Heart right ventricle (tissue), 16 donors: ENCODE measurements around the gene PFKL. TPM values are rescaled to one million over a fixed set of nuclear protein-coding genes. Genes with fewer than 3 reads are reported as not detected.
A peak's percentile ranks its signal among the peaks of the same experiment; 100 is the strongest.

Experiments
- ATAC-seq, 8 donors: fragments of 200-7000 bp; cut with Tn5 transposase; one replicate each; pipeline ENCODE4 v1.9.1; 2020; ENCODE audit warnings: mild to moderate bottlenecking in 8 of 8, moderate library complexity in 8 of 8, moderate number of reproducible peaks in 1 of 8
- DNase-seq, 2 donors: peaks; one replicate each; pipeline ENCODE4 v3.0.0-alpha.2; 2020
- H3K27ac ChIP-seq, 10 donors: fragments of 200-600 bp; sonication (generic) in 2 of 10; one replicate each; pipeline versions ENCODE4 v1.5.0 to v1.8.0; 2020 to 2022; ENCODE audit warnings: mild to moderate bottlenecking in 3 of 10
- H3K27me3 ChIP-seq, 7 donors: fragments of 200-600 bp; one replicate each; pipeline ENCODE4 v1.8.0; 2021 to 2022; ENCODE audit warnings: mild to moderate bottlenecking in 2 of 7
- H3K36me3 ChIP-seq, 9 donors: fragments of 200-600 bp; sonication (generic) in 1 of 9; one replicate each; pipeline versions ENCODE4 v1.5.0 to v1.8.0; 2020 to 2022; ENCODE audit warnings: mild to moderate bottlenecking in 2 of 9
- H3K4me1 ChIP-seq, 9 donors: fragments of 200-600 bp; sonication (generic) in 1 of 9; one replicate each; pipeline versions ENCODE4 v1.5.0 to v1.8.0; 2020 to 2022; ENCODE audit warnings: mild to moderate bottlenecking in 4 of 9
- H3K4me3 ChIP-seq, 10 donors: fragments of 200-600 bp; sonication (generic) in 2 of 10; one replicate each; pipeline versions ENCODE4 v1.5.0 to v1.8.0; 2020 to 2022; ENCODE audit warnings: mild to moderate bottlenecking in 7 of 10, moderate library complexity in 2 of 10
- H3K9me3 ChIP-seq, 11 donors: fragments of 200-600 bp in 10 of 11; sonication (generic) in 2 of 11; one replicate each; pipeline versions ENCODE4 v1.5.0 to v1.8.0; 2013 to 2022; ENCODE audit warnings: mild to moderate bottlenecking in 2 of 11, control low read depth in 1 of 11, moderate library complexity in 1 of 11
- WGBS, 2 donors: extraction: QIAGEN DNeasy Blood & Tissue Kit; methylation state at CpG; one replicate each; pipeline ENCODE4 v1.1.7; 2013; ENCODE audit warnings: inconsistent platforms in 1 of 2; 5-methylcytosine and 5-hydroxymethylcytosine counted together
- intact Hi-C, 10 donors: fragments of 100-400 bp; cut with DNase I; formaldehyde crosslinking; loops; one replicate each; pipeline versions ENCODE4 v1.11.1 to v1.14.2; 2022
- polyA plus RNA-seq, 2 donors: library from polyadenylated mRNA; stranded (reverse); fragments of 200-250 nt; gene quantifications; one replicate each; pipeline ENCODE4 v1.2.3, GENCODE V29; 2013
- total RNA-seq, 10 donors: library from RNA; stranded (reverse); fragmentation: NEBNext Ultra II Directional in 3 of 10; extraction: Animal tissue kit (Norgen Biotek cat#: 25700) in 3 of 10; gene quantifications; one replicate each; pipeline versions ENCODE4 v1.2.1 to v1.2.4, GENCODE V29; 2021 to 2023
- TF ChIP-seq, protein P1 (sequence below), 9 donors: fragments of 200-600 bp; sonication (generic) in 2 of 9; IDR thresholded peaks; one replicate each; pipeline versions ENCODE4 v1.5.0 to v1.8.0; 2021 to 2022; ENCODE audit warnings: antibody characterized with exemption in 9 of 9, mild to moderate bottlenecking in 5 of 9, moderate library complexity in 1 of 9
- donor health status: Arrhythmogenic right ventricular cardiomyopathy.
- donor health status: ischemic (EF 13 %, LVEDD 7.1; RV severe dilation, severe dysfunction).
- donor health status: healthy with polysubstance abuse.
- donor health status: DM: no; HTN: yes; CAD: no.
- donor health status: DM: no; HTN: no; CAD: no.
- donor health status: ischemic (EF 25% LVEDD 6.9; RV normal size, moderate dysfunction).
- donor health status: ischemic (EF 25% LVEDD 5.7; RV mildly dilated, moderate dysfunction).
- donor health status: healthy.
- donor health status: DM: yes; HTN: yes; CAD: no.
- donor health status: Ischemic cardiomyopathy.
- donor health status: ischemic (EF 35%, LVEDD 5.7; RV mildly dilated, moderate dysfunction).
- donor health status: nonischemic (EF 11% LVEDD 7.7; RV severe dilation, severe dysfunction).
- donor health status: DM: yes; HTN: yes; CAD: no.
- donor health status: PGD.
- donor health status: ischemic (EF 29% LVEDD 5.4; RV normal size, mild dysfunction).
- donor health status: nonischemic (EF 23%, LVEDD 6.1; RV moderate dilation, normal function).

PFKL gene
- total and polyA plus RNA-seq, 12 donors = 34.7 to 84.4 (median 43.8) TPM

DNA sequence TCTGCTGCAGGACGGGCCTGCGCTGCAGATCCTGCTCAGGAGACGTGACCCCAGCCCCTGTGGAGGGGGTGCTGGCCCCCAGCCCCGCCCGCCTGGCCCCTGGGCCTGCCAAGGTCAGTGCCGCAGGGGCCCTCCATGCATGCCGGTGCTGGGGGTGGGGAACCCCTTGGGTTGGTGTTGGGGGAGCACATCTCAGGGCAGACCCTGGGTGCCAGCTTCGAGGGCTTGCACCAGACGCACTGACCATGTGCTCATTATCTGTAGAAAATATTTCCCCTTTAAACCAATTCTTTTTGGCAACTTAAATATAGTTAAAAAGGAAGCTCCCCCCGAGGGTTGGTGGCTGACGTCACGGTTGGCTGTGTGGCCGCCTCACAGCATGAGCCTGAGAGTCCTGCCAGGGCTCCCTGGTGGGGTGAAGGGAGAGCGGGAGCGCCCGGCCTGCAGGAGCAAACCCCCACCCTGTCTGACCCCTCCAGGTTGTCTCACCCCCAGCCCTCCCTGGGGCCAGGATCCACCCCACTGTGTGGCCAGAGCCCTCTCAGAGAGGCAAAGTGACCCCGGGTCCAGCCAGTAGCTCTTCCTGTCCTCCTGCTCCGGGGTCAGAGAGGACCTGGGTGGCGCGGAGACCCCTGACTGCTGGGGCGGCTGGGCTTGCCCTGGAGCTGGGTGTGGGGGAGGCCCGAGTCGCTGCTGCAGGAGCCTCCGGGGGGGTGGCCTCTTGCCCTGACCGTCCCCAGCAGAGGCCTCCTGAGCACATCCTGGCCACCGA lies 5.3 kb upstream of the PFKL start:
- H3K27ac ChIP-seq = peak overlapping the region in 5 of 10 donors; percentile 11 to 61 (median 19)
- DNase-seq (peak; percentile 88 to 90), ATAC-seq (peak in 7 of 8 donors; percentile 39 to 65 (median 57))
- peaks cover 0 to 7% (median 0%) of the 10 kb centered on the region in 7 donors for H3K27me3 ChIP-seq
- no peaks in the 10 kb centered on the region for H3K9me3 ChIP-seq
- H3K4me1 ChIP-seq = peaks cover 9 to 35% (median 29%) of the 10 kb centered on the region in 9 donors
- 51 to 52% methylated on average over 26 of the region's 26 CpGs for WGBS, 2 donors
- no peak overlapping the region for H3K4me3 ChIP-seq
- TF ChIP-seq, protein P1, sequence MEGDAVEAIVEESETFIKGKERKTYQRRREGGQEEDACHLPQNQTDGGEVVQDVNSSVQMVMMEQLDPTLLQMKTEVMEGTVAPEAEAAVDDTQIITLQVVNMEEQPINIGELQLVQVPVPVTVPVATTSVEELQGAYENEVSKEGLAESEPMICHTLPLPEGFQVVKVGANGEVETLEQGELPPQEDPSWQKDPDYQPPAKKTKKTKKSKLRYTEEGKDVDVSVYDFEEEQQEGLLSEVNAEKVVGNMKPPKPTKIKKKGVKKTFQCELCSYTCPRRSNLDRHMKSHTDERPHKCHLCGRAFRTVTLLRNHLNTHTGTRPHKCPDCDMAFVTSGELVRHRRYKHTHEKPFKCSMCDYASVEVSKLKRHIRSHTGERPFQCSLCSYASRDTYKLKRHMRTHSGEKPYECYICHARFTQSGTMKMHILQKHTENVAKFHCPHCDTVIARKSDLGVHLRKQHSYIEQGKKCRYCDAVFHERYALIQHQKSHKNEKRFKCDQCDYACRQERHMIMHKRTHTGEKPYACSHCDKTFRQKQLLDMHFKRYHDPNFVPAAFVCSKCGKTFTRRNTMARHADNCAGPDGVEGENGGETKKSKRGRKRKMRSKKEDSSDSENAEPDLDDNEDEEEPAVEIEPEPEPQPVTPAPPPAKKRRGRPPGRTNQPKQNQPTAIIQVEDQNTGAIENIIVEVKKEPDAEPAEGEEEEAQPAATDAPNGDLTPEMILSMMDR (IDR thresholded peaks at IDR 0.05) = no peak
- intact Hi-C loops = no loop called here
- no peaks in the 10 kb centered on the region for H3K36me3 ChIP-seq

DNA sequence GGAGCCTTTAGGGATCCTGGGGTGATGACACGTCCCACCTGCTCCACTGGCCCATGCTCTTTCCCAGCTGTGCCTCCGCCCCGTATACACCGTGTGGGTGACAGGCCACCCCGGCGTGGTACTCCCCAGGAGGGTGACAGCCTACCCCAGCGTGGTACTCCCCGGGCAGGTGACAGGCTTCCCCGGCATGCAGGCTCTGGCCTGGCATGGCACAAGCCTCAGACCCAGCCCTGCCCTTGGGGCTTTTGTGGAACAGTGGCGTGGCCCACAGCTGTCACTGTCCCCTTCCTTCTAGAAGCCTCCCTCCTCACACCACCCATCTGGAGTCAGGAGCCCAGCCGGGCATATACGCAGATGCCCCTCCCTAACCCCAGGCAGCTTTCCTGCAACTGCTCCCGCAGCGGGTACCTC lies 4.7 kb upstream of the PFKL start:
- Histone ChIP-seq H3K27me3 (peaks cover 0 to 7% (median 0%) of the 10 kb centered on the region in 7 donors), H3K36me3 (no peaks in the 10 kb centered on the region), H3K4me3 (no peak overlapping the region), H3K27ac (peak overlapping the region in 5 of 10 donors; percentile 11 to 61 (median 19)), H3K9me3 (no peaks in the 10 kb centered on the region), H3K4me1 (peaks cover 9 to 37% (median 29%) of the 10 kb centered on the region in 9 donors)
- intact Hi-C loops = no loop called here
- DNase-seq (peak in 1 of 2 donors; percentile 56), ATAC-seq (peak in 7 of 8 donors; percentile 4 to 28 (median 16))
- TF ChIP-seq, protein P1 (IDR thresholded peaks at IDR 0.05) = no peak
- WGBS, 2 donors = 71 to 73% methylated on average over 14 of the region's 14 CpGs

DNA sequence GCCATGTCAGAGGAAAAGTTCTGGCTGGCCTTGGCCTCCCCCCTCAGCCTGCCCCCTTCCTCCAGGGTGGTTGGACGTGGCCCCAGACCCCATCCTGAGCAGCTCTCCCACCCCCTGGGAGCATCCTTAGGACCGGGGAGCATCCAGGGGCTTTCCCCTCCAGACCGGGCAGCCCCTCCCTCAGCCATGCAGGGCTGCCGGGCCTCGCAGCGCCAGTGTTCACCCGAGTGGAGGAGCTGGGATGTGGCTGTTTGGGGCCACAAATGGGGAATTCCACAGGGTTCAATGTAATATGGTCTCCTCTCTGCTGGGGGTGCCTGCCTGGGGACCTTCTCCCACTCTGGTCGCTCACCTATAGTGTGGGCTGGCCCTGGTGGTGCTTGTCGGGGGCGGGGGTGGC lies 4.2 kb upstream of the PFKL start:
- Histone ChIP-seq H3K4me1 (peaks cover 11 to 39% (median 30%) of the 10 kb centered on the region in 9 donors), H3K27ac (peak overlapping the region in 2 of 10 donors; percentile 48 to 61), H3K9me3 (no peaks in the 10 kb centered on the region), H3K27me3 (peaks cover 0 to 7% (median 0%) of the 10 kb centered on the region in 7 donors), H3K36me3 (no peaks in the 10 kb centered on the region), H3K4me3 (no peak overlapping the region)
- TF ChIP-seq, protein P1 (IDR thresholded peaks at IDR 0.05) = no peak
- ATAC-seq = no peak
- DNase-seq = no peak
- intact Hi-C loops = no loop called here
- WGBS, 2 donors = 69 to 81% methylated on average over 8 to 10 of the region's 10 CpGs

DNA sequence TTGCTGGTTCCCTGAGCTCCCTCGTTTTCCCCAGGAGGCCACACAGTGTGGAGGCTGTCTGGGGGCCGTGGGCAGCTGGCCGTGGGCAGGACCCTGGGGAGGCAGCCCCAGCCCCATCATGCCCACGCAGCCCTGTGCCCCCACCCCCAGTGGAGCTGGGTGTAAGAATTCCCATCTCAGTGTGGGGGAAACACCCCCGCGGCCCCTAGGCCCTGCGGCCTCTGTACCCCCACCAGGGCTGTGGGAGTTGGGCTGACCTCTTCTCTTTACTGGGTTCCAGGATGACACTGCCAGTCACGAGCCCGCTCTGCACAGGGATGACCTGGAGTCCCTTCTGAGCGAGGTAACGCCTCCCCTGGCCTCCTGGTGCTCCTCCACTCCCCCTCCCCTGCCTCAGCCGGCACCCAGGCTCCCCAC lies 3.7 kb upstream of the PFKL start:
- ATAC-seq = no peak
- TF ChIP-seq, protein P1 (IDR thresholded peaks at IDR 0.05) = no peak
- H3K36me3 ChIP-seq = no peaks in the 10 kb centered on the region
- no peak for DNase-seq
- H3K27me3 ChIP-seq = peaks cover 0 to 7% (median 0%) of the 10 kb centered on the region in 7 donors
- H3K9me3 ChIP-seq = no peaks in the 10 kb centered on the region
- H3K27ac ChIP-seq = peak overlapping the region in 1 of 10 donors; percentile 61
- WGBS, 2 donors = 82 to 89% methylated on average over 12 of the region's 12 CpGs
- intact Hi-C loops = no loop called here
- H3K4me1 ChIP-seq = peaks cover 15 to 44% (median 35%) of the 10 kb centered on the region in 9 donors
- no peak overlapping the region for H3K4me3 ChIP-seq
